CD4-positive, alpha-beta T cell treated with Interleukin-15 for 1 hour (primary cell): Measurements from ENCODE around the gene WDR81.
"Not testable (repeated sequence)": the region's sequence is repeated elsewhere in the genome, so short reads cannot be mapped to it uniquely, and the experiment has no call there.

ENCODE experiments used
- DNase-seq: peaks from one replicate; pipeline ENCODE4 v3.0.0-alpha.2; 2020

The WDR81 gene

GRCh38 chr17:1724351-1724868, at the start of gene WDR81:
TSS of gene WDR81 (plus strand) at chr17:1724704. CDS start at chr17:1724960, 256 bp downstream.
- peak; percentile 84 for DNase-seq

- DNase-seq: no peak
Observed at GRCh38 chr17:1676401-1676800, 48.1 kb upstream of the WDR81 start.

DNA sequence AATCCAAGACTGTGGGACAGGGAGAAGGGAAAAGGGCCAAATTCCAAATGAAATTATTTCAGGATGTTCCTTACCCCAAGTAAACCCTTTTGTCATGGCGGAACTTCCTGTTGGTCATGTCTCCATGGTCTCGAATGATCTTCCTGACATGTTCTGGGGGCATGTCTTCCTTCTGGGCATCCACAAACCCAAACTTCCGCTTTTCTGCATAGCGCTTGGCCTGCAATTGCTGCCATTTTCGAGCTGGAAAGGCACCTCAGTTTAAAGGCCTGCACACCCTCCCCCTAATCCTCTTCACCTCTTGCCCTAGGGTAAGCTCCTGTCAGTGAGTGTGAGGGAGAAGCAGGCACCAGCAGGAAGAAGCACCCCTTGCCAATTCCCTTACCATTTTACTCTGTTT, 41.0 kb upstream of the WDR81 start:
- no peak for DNase-seq

DNA sequence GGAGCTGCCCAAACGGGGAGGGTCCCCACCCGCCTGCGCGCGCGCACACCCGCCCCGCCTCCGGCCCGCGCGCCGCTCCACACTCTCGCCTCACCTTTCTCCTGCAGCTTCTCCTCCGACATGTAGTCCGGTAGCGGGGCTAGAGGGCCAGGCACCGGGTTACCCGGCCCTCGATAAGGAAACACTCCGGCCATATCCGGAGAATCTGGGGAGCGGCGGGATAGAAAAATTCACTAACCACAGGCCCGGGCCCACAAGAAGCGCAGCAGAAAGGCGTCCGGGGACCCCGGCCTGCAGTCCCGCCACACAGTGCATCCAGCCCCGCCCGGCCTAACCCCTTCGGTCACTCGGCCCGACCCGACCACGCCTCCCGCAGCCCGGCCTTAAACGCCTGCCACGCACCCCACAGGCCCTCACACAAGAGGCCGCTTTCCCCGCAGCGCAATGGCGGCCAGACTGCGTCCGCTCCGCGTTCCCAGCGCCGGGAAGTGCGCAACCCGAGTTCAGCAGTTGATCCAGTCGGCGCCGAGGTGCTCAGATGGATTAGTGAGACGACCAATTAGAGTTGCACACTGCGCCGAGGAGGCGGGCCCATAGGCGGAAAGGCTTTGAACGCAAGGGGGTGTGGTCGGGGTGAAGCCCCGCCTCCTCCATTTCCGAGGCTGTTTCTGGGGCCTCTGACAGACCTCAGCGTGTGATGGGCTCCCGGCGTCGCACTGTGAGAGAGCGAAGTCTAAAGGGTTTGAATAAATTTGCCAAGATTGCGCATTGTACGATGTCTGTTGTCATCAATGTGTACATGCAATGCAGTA, 39.9 kb upstream of the WDR81 start, which contains the start of gene PRPF8:
TSS of gene PRPF8 (minus strand) at position 490 of the 812 bp plus-strand sequence. CDS start at position 194, 296 bp downstream.
- DNase-seq: peak; percentile 98

GRCh38 chr17:1686086-1686485, 38.4 kb upstream of the WDR81 start:
- DNase-seq: no peak

- DNase-seq: not testable (repeated sequence)
Observed at GRCh38 chr17:1688405-1688804, 36.1 kb upstream of the WDR81 start.

DNA sequence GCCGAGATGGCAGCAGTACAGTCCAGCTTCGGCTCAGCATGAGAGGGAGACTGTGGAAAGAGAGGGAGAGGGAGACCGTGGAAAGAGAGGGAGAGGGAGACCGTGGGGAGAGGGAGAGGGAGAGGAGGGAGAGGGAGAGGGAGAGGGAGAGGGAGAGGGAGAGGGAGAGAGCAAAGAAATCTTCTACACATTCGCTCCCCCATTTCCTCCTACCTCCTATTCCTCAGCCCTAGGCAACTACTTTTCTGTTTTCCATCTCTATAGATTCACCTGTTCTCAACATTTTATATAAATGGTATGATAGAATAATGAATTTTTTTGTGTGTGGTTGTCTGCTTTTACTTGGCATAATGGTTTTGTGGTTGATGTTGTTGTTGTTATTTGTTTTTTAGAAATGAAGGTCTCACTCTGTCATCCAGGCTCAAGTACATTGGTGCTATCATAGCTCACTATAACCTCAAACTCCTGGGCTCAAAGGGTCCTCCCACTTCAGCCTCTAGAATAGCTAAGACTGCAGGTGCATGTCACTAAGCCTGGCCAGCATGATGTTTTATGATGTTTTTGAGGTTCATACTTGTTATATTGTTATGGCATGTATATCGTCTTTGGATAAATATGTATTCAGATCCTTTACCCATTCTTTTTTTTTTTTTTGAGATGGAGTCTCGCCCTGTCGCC, 33.8 kb upstream of the WDR81 start:
- no peak for DNase-seq

GRCh38 chr17:1693339-1693738, 31.2 kb upstream of the WDR81 start:
- no peak for DNase-seq

DNA sequence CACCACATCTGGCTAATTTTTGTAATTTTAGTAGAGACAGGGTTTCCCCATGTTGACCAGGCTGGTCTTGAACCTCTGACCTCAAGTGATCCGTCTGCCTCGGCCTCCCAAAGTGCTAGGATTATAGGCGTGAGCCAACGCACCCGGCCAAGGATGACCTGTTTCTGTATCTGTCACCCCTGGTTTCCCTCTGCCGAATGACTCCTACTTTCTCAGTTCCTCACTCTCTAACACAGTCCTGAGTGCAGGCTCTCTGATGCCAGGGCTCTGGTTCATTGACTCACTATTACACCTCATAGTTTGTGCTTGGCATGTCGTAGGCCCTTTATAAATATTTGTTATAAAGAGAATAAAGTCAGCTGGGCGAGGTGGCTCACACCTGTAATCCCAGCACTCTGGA, 29.1 kb upstream of the WDR81 start:
- no peak for DNase-seq

DNA sequence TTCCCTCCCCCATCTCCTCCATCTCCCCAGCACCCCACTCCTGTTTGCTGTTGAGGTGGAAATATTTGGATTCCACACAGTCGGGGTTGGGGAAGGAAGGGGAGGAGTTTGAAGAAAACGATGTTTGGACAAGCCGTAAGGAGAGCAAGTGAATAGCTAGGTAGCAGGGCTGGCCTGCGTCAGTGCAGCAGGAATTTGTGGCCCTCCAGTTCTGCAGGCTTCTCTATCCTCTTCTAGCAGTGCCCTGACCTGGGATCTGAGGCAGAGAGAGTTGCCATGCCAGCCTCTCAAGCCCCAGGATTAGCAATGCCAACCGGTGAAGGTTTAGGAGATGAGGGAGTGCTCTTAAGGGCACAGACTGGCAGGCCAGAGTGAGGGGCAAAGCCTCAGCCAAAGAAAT, 26.8 kb upstream of the WDR81 start:
- no peak for DNase-seq

DNA sequence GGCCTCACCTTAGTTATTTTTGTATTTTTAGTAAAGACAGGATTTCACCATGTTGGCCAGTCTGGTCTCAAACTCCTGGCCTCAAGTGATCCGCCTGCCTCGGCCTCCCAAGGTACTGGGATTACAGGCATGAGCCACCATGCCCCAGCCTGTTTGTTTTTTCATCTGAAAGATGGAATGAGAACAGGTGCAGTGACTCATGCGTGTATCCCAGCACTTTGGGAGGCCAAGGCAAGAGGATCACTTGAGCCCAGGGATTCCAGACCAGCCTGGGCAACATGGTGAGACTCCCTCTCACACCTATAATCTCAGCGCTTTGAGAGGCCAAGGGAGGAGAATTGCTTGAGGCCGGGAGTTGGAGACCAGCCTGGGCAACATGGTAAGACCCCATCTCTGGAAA, 24.6 kb upstream of the WDR81 start:
- DNase-seq: not testable (repeated sequence)

DNA sequence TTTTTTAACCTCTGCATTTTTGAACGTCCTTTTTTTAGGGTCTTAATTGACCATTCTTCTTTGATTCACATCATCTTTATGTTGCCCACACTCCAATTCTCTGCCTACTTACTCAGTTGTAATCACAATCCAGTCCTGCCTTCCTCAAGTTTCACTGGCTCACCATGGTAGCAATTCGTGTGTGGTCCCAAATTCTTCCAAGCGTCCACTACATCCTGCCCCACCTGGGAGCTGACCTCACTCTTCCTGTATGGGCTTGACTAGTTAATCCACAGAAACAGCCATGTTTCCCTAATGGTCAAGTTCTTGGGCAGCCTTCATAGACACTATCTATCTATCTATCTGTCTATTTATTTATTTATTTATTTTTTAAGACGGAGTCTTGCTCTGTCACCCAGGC, 21.4 kb upstream of the WDR81 start:
- no peak for DNase-seq

GRCh38 chr17:1705004-1705403, 19.5 kb upstream of the WDR81 start:
- DNase-seq: no peak

- DNase-seq: peak; percentile 45
Observed at GRCh38 chr17:1707107-1707506, 17.4 kb upstream of the WDR81 start.

- DNase-seq: not testable (repeated sequence)
Observed at GRCh38 chr17:1708791-1709346, 15.6 kb upstream of the WDR81 start.

- no peak for DNase-seq
Observed at GRCh38 chr17:1709403-1709951, 15.0 kb upstream of the WDR81 start.

DNA sequence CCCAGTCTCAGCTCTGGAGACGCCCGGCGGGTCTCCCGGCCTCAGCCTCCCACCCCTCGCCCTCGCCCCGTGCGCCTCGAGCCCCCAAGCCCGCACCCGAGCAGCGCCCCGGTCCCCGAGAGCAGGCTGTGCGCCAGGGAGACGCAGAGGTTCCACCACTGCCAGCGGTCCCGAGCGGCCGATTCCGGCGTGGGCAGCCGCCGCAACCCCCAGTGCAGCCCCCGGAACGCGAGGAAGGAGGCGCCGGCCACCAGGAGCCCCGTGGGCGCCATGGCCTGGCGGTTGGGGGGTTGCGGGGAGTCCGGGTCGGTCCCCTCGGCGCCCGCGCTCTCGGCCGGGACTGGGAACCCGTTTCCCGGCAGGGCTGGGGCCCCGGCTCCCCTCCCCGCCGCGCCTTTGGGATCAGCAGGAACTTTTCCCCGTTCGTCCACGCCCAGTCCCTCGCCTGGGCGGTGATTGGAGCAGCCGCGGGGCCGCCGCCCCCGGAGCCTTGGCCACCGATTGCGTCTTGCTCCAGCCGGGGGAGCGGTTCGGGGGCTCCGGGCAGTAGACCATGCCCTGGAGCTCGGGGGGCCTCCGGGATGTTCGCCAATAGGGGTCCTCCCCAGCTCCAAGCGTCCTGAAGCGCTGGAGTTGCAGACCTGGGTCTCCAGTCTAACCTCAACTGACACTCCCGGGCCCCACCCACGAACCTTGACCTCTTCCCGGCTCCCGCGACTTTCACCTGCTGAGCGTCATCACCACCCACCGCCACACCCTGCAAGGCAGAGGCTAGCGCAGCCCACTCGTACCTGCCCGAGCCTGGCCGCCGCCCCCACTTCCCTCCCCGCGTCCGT, 14.3 kb upstream of the WDR81 start, which contains the start of gene TLCD2:
TSS of gene TLCD2 (minus strand) at position 407 of the 836 bp plus-strand sequence. CDS start at position 272, 135 bp downstream.
- no peak for DNase-seq

GRCh38 chr17:1710807-1711553, 13.5 kb upstream of the WDR81 start:
- DNase-seq: no peak

DNA sequence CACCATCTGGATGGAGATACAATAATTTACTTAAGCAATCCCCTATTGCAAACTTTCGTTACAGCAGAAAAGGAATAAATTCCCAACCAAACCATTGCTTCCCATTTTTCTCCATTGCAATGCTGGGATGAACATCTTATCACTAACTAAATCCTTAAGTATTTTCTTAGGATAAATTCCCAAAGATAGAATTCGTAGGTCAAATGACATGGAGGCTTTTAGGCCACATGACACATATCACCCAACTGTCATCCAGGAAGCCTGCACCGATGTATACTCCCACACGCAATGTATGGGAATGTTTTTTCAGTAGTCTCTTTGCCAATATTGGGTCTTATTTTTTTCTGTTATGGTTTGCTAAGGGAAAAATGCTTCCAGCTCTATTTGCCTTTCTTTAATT, 12.7 kb upstream of the WDR81 start:
- DNase-seq: no peak

GRCh38 chr17:1712271-1712670, 12.2 kb upstream of the WDR81 start:
- no peak for DNase-seq

- no peak for DNase-seq
Observed at GRCh38 chr17:1713160-1713877, 11.2 kb upstream of the WDR81 start.
